NCI-H2081 treated with DMSO at 0.1 percent for 48 hours (cell line): ENCODE data around the gene RBCK1.
"Not testable (repeated sequence)": the region's sequence is repeated elsewhere in the genome, so short reads cannot be mapped to it uniquely, and the experiment has no call there.

Experiments used
- DNase-seq: peaks from one replicate; lab custom pipeline; 2025; lab: John Stamatoyannopoulos, UW

RBCK1 gene

GRCh38 chr20:437787-438486 lies 29.8 kb downstream of the RBCK1 start:
- no peak for DNase-seq

GRCh38 chr20:438571-439469 lies 30.7 kb downstream of the RBCK1 start:
- DNase-seq = no peak

- no peak for DNase-seq
Measured at GRCh38 chr20:440148-440547, 32.0 kb downstream of the RBCK1 start.

GRCh38 chr20:440636-441035 lies 32.5 kb downstream of the RBCK1 start:
- no peak for DNase-seq

- DNase-seq = no peak
Measured at GRCh38 chr20:443223-443775, 35.2 kb downstream of the RBCK1 start.

- DNase-seq = no peak
Measured at GRCh38 chr20:444117-444516, 36.0 kb downstream of the RBCK1 start.

- DNase-seq = no peak
Measured at GRCh38 chr20:444862-445426, 36.8 kb downstream of the RBCK1 start.

GRCh38 chr20:445514-446336 lies 37.6 kb downstream of the RBCK1 start:
- DNase-seq = no peak

- DNase-seq = not testable (repeated sequence)
Measured at GRCh38 chr20:452021-452420, 43.9 kb downstream of the RBCK1 start.

- no peak for DNase-seq
Measured at GRCh38 chr20:454951-455350, 46.9 kb downstream of the RBCK1 start.

- no peak for DNase-seq
Measured at GRCh38 chr20:458776-459175, 50.7 kb downstream of the RBCK1 start.

GRCh38 chr20:460180-460579 lies 52.1 kb downstream of the RBCK1 start:
- DNase-seq = no peak

GRCh38 chr20:460707-461106 lies 52.6 kb downstream of the RBCK1 start:
- no peak for DNase-seq

GRCh38 chr20:461254-462198 lies 53.4 kb downstream of the RBCK1 start:
- DNase-seq = no peak

- DNase-seq = peak; percentile 21
Measured at GRCh38 chr20:462199-462991, 54.3 kb downstream of the RBCK1 start, which contains the start of gene TBC1D20. TSS of gene TBC1D20 (minus strand) at chr20:462533. CDS start at chr20:462405, 128 bp downstream.

- no peak for DNase-seq
Measured at GRCh38 chr20:467755-468154, 59.7 kb downstream of the RBCK1 start.

GRCh38 chr20:469746-470490 lies 61.8 kb downstream of the RBCK1 start:
- DNase-seq = no peak

- no peak for DNase-seq
Measured at GRCh38 chr20:472137-472846, 64.2 kb downstream of the RBCK1 start.
